IPS-18c (cell line): Measurements from ENCODE around the gene AADAC.
"Not testable (repeated sequence)": the region's sequence is repeated elsewhere in the genome, so short reads cannot be mapped to it uniquely, and the experiment has no call there.

Experiments
- H3K4me3 ChIP-seq: 2 replicates; pipeline ENCODE4 v1.7.0; 2013; ENCODE audit warnings: low read depth, mild to moderate bottlenecking, low read length, moderate library complexity; ENCODE audit not compliant: insufficient read depth
- H3K9me3 ChIP-seq: one replicate; pipeline ENCODE4 v1.6.1; 2013; ENCODE audit warnings: mild to moderate bottlenecking, low read length, moderate library complexity; ENCODE audit not compliant: control insufficient read depth, insufficient read depth

The AADAC gene

GRCh38 chr3:151792411-151792810 lies 21.5 kb upstream of the AADAC start:
- H3K9me3 ChIP-seq, result peaks cover 5% of the 10 kb centered on the region
- no peak overlapping the region for H3K4me3 ChIP-seq

GRCh38 chr3:151793636-151794035 lies 20.3 kb upstream of the AADAC start:
- no peak overlapping the region for H3K4me3 ChIP-seq
- H3K9me3 ChIP-seq, result peaks cover 5% of the 10 kb centered on the region

- Histone ChIP-seq H3K9me3 (peaks cover 5% of the 10 kb centered on the region), H3K4me3 (no peak overlapping the region)
Measured at GRCh38 chr3:151794080-151794479, 19.8 kb upstream of the AADAC start.

- H3K4me3 ChIP-seq, result no peak overlapping the region
- peaks cover 5% of the 10 kb centered on the region for H3K9me3 ChIP-seq
Measured at GRCh38 chr3:151795276-151795675, 18.6 kb upstream of the AADAC start.

- H3K9me3 ChIP-seq, result peaks cover 2% of the 10 kb centered on the region
- H3K4me3 ChIP-seq, result no peak overlapping the region
Measured at GRCh38 chr3:151796105-151796680, 17.7 kb upstream of the AADAC start.

- H3K9me3 ChIP-seq, result peaks cover 2% of the 10 kb centered on the region
- H3K4me3 ChIP-seq, result no peak overlapping the region
Measured at GRCh38 chr3:151798466-151798865, 15.4 kb upstream of the AADAC start.

- H3K4me3 ChIP-seq, result no peak overlapping the region
- peaks cover 2% of the 10 kb centered on the region for H3K9me3 ChIP-seq
Measured at GRCh38 chr3:151800431-151800830, 13.5 kb upstream of the AADAC start.

- no peak overlapping the region for H3K4me3 ChIP-seq
- peaks cover 2% of the 10 kb centered on the region for H3K9me3 ChIP-seq
Measured at GRCh38 chr3:151804267-151804666, 9.6 kb upstream of the AADAC start.

GRCh38 chr3:151806838-151807237 lies 7.1 kb upstream of the AADAC start:
- Histone ChIP-seq H3K4me3 (no peak overlapping the region), H3K9me3 (peaks cover 6% of the 10 kb centered on the region)

- H3K9me3 ChIP-seq, H3K4me3 ChIP-seq: not testable (repeated sequence)
Measured at GRCh38 chr3:151808926-151809325, 5.0 kb upstream of the AADAC start.

GRCh38 chr3:151811474-151811873 lies 2.4 kb upstream of the AADAC start:
- Histone ChIP-seq H3K9me3 (peaks cover 6% of the 10 kb centered on the region), H3K4me3 (no peak overlapping the region)

GRCh38 chr3:151814588-151814987 lies 672 bp downstream of the AADAC start:
- Histone ChIP-seq H3K9me3 (peaks cover 1% of the 10 kb centered on the region), H3K4me3 (no peak overlapping the region)

- no peak overlapping the region for H3K4me3 ChIP-seq
- no peaks in the 10 kb centered on the region for H3K9me3 ChIP-seq
Measured at GRCh38 chr3:151816091-151816604, 2.2 kb downstream of the AADAC start.

- H3K4me3 ChIP-seq, result no peak overlapping the region
- no peaks in the 10 kb centered on the region for H3K9me3 ChIP-seq
Measured at GRCh38 chr3:151817473-151817872, 3.6 kb downstream of the AADAC start.

- H3K4me3 ChIP-seq, result no peak overlapping the region
- no peaks in the 10 kb centered on the region for H3K9me3 ChIP-seq
Measured at GRCh38 chr3:151818361-151818760, 4.4 kb downstream of the AADAC start.

GRCh38 chr3:151819910-151820309 lies 6.0 kb downstream of the AADAC start:
- no peak overlapping the region for H3K4me3 ChIP-seq
- no peaks in the 10 kb centered on the region for H3K9me3 ChIP-seq

GRCh38 chr3:151827816-151828215 lies 13.9 kb downstream of the AADAC start:
- no peaks in the 10 kb centered on the region for H3K9me3 ChIP-seq
- H3K4me3 ChIP-seq, result no peak overlapping the region

- no peaks in the 10 kb centered on the region for H3K9me3 ChIP-seq
Measured at GRCh38 chr3:151835751-151836525, 22.0 kb downstream of the AADAC start.

More at GRCh38 chr3:151835751-151836525, 22.0 kb downstream of the AADAC start:
- no peak overlapping the region for H3K4me3 ChIP-seq
